ENCODE data around the gene ZNF682.
"Not testable (repeated sequence)": the region's sequence is repeated elsewhere in the genome, so short reads cannot be mapped to it uniquely, and the experiment has no call there.

ZNF682 gene

DNA sequence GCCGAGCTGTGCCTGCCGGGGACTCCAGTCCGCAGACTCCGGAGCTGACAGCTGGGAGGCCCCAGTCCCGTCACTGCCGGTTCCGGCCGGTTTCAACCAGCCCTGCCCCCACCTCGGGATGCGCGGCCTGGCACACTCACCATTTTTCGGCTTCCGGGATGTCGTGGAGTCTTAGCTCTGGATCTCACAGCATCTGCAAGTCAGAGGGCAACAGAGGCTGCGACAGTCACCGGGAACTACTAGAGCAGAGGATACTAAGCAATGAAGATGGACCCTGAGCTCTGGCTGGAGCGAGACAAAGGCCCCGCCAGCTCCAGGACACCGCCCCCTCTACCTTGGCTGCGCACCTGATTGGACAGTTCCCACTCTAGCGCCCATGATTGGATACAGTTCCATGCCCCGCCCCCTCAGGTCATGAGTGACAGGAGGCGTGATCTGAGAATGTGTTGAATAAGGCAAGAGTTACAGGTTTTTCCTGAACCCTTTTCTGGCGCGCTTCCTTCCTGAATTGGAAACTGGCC lies at the start of gene ZNF682:
Gene ZNF682, minus strand, starts transcription at position 303 of the 521 bp plus-strand sequence. Its CDS starts 160 bp downstream, at position 143.
- DNase-seq (ENCODE audit: low read depth), result peak; percentile 24

- DNase-seq (ENCODE audit: low read depth), result not testable (repeated sequence)
These were observed 43.6 kb upstream of the ZNF682 start for GRCh38 chr19:20082876-20083275.

DNA sequence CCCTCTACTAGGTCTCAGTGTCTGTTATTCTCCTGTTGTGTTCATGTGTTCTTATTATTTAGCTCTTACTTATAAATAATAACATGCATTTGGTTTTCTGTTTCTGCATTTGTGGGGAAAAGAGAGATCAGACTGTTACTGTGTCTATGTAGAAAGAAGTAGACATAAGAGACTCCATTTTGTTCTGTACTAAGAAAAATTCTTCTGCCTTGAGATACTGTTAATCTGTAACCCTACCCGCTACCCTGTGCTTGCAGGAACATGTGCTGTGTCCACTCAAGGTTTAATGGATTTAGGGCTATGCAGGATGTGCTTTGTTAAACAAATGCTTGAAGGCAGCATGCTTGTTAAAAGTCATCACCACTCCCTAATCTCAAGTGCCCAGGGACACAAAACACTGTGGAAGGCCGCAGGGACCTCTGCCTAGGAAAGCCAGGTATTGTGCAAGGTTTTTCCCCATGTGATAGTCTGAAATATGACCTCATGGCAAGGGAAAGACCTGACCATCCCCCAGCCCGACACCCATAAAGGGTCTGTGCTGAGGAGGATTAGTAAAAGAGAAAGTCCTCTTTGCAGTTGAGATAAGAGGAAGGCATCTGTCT lies 43.0 kb upstream of the ZNF682 start:
- DNase-seq (ENCODE audit: low read depth), result not testable (repeated sequence)

- DNase-seq (ENCODE audit: low read depth), result no peak
These were observed 41.4 kb upstream of the ZNF682 start for GRCh38 chr19:20080656-20081055.

DNA sequence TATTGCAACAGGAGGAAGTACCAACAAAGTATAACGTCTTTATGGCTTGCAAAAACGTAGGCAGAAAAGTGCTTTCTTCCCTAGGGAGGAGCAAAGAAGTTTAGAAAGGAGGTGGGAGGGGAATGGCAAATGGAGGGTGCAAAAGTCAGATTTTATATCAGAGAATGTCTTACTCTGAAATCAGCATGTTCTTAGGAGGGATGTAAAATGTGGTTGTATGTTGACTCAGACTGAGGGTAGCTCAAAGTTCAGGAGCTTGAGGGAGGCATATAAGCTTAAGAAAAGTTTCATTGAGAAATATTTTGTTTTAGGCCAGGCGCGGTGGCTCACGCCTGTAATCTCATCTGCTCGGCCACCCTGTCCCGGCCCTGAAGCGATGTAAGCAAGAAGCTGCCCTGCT lies 40.2 kb upstream of the ZNF682 start:
- no peak for DNase-seq (ENCODE audit: low read depth)

DNA sequence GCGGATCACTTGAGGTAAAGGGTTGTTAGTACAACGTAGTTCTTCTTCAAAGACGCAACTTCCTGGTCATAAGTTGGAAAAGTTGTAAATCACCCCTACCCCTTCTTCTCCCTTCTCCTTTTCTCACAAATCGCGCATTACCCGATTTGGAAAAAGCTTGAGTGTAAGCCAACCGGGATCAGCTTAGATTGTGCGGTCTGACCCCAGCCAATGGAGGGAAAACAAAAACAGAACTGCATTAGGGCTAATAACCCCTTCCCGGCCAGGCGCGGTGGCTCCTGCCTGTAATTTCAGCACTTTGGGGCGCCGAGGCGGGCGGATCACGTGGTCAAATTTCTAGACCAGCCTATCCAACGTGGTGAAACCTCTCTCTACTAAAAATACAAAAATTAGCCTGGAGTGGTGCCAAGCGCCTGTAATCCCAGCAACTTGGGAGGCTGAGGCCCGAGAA lies 39.3 kb upstream of the ZNF682 start:
- DNase-seq (ENCODE audit: low read depth), result no peak

- DNase-seq (ENCODE audit: low read depth), result peak; percentile 17
These were observed 38.6 kb upstream of the ZNF682 start, which contains the start of gene ZNF90 for GRCh38 chr19:20077791-20078463. Gene ZNF90 (plus strand): TSS chr19:20078000. CDS start chr19:20078133, 133 bp downstream.

- DNase-seq (ENCODE audit: low read depth), result no peak
These were observed 33.6 kb upstream of the ZNF682 start for GRCh38 chr19:20072936-20073335.

- DNase-seq (ENCODE audit: low read depth), result no peak
These were observed 31.4 kb upstream of the ZNF682 start for GRCh38 chr19:20070691-20071090.

- not testable (repeated sequence) for DNase-seq (ENCODE audit: low read depth)
These were observed 29.3 kb upstream of the ZNF682 start for GRCh38 chr19:20068559-20068958.

GRCh38 chr19:20067943-20068342 lies 28.6 kb upstream of the ZNF682 start:
- no peak for DNase-seq (ENCODE audit: low read depth)

DNA sequence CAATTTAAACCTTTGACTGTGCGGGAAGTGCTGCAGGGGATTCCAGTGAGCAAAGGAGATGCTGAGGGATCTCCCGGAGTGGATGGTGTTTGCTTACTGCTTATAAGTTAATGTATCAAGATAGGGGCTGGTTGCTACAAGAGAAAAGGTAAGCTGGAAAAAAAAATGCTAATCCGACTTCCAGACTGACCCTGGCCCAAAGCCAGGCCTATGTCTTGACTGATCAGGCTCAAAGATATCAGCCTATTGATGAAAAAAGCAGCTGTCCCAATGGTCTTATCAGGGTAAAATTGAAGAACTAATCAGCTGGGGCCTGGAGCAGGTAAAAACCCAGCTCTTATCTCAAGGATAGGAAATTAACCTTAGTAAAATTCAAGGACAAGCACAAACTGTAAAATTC lies 27.6 kb upstream of the ZNF682 start:
- no peak for DNase-seq (ENCODE audit: low read depth)

- no peak for DNase-seq (ENCODE audit: low read depth)
These were observed 21.0 kb upstream of the ZNF682 start for GRCh38 chr19:20060282-20060681.

GRCh38 chr19:20058738-20059137 lies 19.4 kb upstream of the ZNF682 start:
- not testable (repeated sequence) for DNase-seq (ENCODE audit: low read depth)

DNA sequence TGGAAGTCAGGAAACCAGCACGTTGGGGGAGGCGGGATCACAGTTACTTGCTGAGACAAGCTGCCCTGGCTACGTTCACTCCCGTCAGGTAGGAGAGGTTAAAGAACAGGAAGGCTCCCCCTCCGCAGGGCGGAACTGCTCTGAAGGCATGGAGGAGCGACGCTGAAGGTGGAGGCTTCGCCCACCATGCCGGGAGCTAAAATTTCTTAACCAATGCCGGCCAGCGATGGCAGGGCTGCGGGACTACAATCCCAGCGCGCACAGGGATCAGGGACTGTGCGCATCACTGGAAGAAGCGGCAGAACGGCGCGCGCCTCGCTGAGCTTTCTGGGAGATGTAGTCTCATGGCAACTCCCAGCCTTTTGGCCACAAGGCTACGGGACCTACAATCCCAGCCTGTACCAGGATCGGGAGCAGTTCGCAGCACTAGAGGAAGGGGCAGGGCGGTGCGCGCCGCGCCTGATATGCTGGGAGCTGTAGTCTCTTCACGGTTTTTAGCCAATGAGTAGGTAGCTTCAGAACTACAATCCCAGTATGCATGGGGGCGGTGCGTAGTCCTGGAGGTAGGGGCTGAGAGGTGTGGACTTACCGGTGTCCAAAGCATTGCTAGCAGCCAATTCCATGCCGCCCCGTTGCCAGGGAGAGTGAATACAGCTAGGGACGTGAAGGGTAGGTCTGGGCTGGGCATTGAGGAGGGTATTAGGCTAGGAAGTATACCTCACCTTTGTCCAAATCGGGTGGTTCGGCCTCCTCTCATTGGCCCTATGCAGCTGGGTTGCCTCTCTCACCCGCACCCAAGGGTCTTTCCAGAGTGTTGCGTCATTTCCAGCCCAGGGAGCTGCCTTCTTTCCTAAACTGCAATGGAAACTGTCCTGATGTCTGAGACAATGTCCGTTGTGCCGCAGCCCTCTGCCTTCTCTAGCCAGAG lies 12.8 kb upstream of the ZNF682 start:
- DNase-seq (ENCODE audit: low read depth), result peak; percentile 31

DNA sequence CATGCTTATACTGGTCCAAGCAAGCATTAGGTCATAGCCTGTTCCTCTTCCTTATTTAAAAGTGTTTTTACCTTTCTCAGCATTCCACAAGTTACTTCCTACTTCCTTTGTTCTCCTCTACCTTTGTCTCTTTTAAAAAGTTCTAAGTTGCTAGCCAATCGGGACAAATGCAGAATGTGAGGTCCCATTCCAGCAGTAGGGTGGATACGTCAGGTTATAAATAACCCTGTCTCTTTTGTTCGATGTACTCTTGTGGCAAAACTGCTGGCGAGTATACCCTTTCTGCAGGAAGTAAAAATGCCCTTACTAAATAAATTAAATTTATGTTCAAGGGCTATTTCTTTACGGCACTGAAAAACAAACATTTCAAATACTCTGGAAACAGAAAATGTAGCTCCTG lies 6.4 kb upstream of the ZNF682 start:
- DNase-seq (ENCODE audit: low read depth), result not testable (repeated sequence)

GRCh38 chr19:20044663-20045062 lies 5.4 kb upstream of the ZNF682 start:
- DNase-seq (ENCODE audit: low read depth), result no peak

- no peak for DNase-seq (ENCODE audit: low read depth)
These were observed 725 bp downstream of the ZNF682 start for GRCh38 chr19:20038358-20039202.

DNA sequence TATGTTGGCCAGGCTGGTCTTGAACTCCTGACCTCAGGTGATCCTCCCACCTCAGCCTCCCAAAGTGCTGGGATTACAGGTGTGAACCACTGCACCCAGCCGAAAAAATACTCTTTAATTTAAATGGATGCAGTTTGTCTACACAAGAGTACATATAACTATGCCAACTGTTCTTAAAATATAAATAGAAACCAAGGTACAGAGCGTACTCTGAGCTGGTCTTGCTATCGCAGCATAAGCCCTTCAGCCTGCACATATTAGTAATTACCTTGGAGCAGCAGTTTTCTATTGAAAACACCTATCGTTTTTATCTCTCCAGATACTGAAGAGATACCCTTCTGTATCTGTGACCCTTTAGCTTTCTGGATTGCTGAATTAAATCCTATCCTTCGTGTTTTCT lies 3.4 kb downstream of the ZNF682 start:
- no peak for DNase-seq (ENCODE audit: low read depth)

DNA sequence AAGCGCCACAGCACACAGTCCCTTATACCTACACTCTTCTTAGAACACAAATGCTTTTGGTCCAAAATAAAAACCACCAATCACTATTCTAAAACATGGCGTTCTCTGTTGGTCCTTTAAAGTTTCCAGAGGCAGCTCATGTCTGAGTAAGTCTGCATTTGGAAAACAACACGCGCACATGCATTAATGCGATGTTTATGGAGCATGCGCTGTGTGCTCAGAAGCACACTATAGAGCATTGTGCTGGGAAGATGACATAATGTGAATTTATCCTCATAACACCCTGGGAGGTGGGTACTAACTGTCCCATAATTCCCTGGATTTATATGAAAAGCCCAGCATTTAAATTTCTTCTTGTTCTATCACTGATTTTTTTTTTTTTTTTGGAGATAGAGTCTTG lies 10.7 kb downstream of the ZNF682 start:
- DNase-seq (ENCODE audit: low read depth), result no peak

DNA sequence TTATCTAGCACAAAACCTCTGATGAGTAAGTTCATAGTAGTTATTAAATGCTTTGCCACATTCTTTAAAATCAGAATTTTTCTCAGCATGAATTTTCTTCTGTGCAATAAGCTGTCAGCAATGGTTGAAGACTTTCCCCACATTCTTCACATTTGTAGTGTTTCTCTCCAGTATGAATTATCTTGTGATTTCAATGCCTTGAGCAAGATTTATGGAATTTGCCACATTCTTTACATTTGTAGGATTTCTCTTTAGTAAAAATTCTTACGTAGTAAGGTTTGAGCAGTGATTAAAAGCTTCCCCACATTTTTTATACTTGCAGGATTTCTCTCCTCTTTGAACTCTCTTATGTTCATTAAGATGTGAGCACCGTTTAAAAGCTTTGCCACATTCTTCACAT lies 33.6 kb downstream of the ZNF682 start:
- DNase-seq (ENCODE audit: low read depth), result no peak
